NCI-H524 (cell line): Measurements from ENCODE around the gene SLCO1B3.
A peak's percentile ranks its signal among the peaks of the same experiment; 100 is the strongest.

Source experiments
- DNase-seq, 2 experiments: peaks; one replicate each; lab custom pipeline; 2025; lab: John Stamatoyannopoulos, UW

SLCO1B3 gene

GRCh38 chr12:20883288-20883687, 72.8 kb downstream of the SLCO1B3 start:
- no peak for DNase-seq

GRCh38 chr12:20885116-20885515, 74.6 kb downstream of the SLCO1B3 start:
- no peak for DNase-seq

GRCh38 chr12:20885552-20885951, 75.0 kb downstream of the SLCO1B3 start:
- no peak for DNase-seq

- DNase-seq = no peak
Measured at GRCh38 chr12:20917269-20917668, 106.8 kb downstream of the SLCO1B3 start.

GRCh38 chr12:20917819-20918218, 107.3 kb downstream of the SLCO1B3 start:
- DNase-seq = no peak

GRCh38 chr12:20931894-20932293, 121.4 kb downstream of the SLCO1B3 start:
- no peak for DNase-seq

GRCh38 chr12:20946732-20947131, 136.2 kb downstream of the SLCO1B3 start:
- DNase-seq = peak; percentile 10 to 36

GRCh38 chr12:20950248-20950647, 139.7 kb downstream of the SLCO1B3 start:
- peak in 1 of 2 experiments; percentile 38 for DNase-seq

GRCh38 chr12:20963303-20963702, 152.8 kb downstream of the SLCO1B3 start:
- DNase-seq = no peak

GRCh38 chr12:20963762-20964161, 153.3 kb downstream of the SLCO1B3 start:
- DNase-seq = no peak
